ENCODE measurements around the gene HRH2.

Gene HRH2

GRCh38 chr5:175734016-175734415 lies 76.1 kb downstream of the HRH2 start:
- Histone ChIP-seq H2BK120ac (ENCODE audit: low read depth, low read length) (no peak overlapping the region), H3K4me1 (ENCODE audit: control insufficient read depth in 2 of 2, insufficient read depth in 1 of 2, low read depth in 1 of 2, low read length in 2 of 2) (peaks cover 0 to 8% of the 10 kb centered on the region in 2 donors), H3K23ac (ENCODE audit: low read depth, low read length, poor library complexity) (no peak overlapping the region), H4K8ac (ENCODE audit: low read depth, low read length) (no peak overlapping the region), H2BK12ac (ENCODE audit: low read length) (no peak overlapping the region), H3K27me3 (ENCODE audit: control insufficient read depth in 3 of 3, insufficient read depth in 3 of 3, low read depth in 1 of 3, low read length in 3 of 3) (no peaks in the 10 kb centered on the region), H3K14ac (ENCODE audit: low read length) (peak overlapping the region; percentile 60), H3K36me3 (replicated peaks in 1 of 2; ENCODE audit: control insufficient read depth in 2 of 2, insufficient read depth in 2 of 2, low read length in 2 of 2) (no peaks in the 10 kb centered on the region), H3K9ac (ENCODE audit: low read depth, low read length, poor library complexity) (no peak overlapping the region), H3K18ac (ENCODE audit: low read length) (no peak overlapping the region), H2BK5ac (ENCODE audit: low read length) (no peak overlapping the region), H3K4me3 (ENCODE audit: low read length in 2 of 2) (no peak overlapping the region), H2BK15ac (ENCODE audit: low read length) (no peak overlapping the region), H3K4me2 (ENCODE audit: insufficient read depth, low read length, poor library complexity, severe bottlenecking) (no peak overlapping the region), H2AFZ (ENCODE audit: low read length) (no peak overlapping the region), H4K91ac (ENCODE audit: low read depth, low read length, poor library complexity) (no peak overlapping the region), H3K4ac (ENCODE audit: low read length) (peak overlapping the region; percentile 56), H2AK5ac (ENCODE audit: low read depth, low read length) (no peak overlapping the region), H3K79me1 (ENCODE audit: low read depth, low read length) (no peaks in the 10 kb centered on the region), H3K27ac (replicated peaks; ENCODE audit: low read length) (no peak overlapping the region), H3K9me3 (replicated peaks in 1 of 2; ENCODE audit: control insufficient read depth in 2 of 2, insufficient read depth in 1 of 2, low read depth in 1 of 2, low read length in 2 of 2) (no peaks in the 10 kb centered on the region)
- DNase-seq (ENCODE audit: low spot score): no peak
- WGBS, 2 donors (ENCODE audit: extremely low coverage in 2 of 2, insufficient read length in 2 of 2, insufficient replicate concordance in 1 of 2): no CpG with 5 or more reads among the region's 14 CpGs

- no peak overlapping the region for H3K4ac ChIP-seq (ENCODE audit: low read length)
- no peak overlapping the region for H4K91ac ChIP-seq (ENCODE audit: low read depth, low read length, poor library complexity)
- no peak overlapping the region for H3K4me3 ChIP-seq (ENCODE audit: low read length in 2 of 2)
- H2BK120ac ChIP-seq (ENCODE audit: low read depth, low read length): no peak overlapping the region
- no peak overlapping the region for H2AFZ ChIP-seq (ENCODE audit: low read length)
- WGBS, 2 donors (ENCODE audit: extremely low coverage in 2 of 2, insufficient read length in 2 of 2, insufficient replicate concordance in 1 of 2): no CpG with 5 or more reads among the region's 10 CpGs
- H2AK5ac ChIP-seq (ENCODE audit: low read depth, low read length): no peak overlapping the region
- H3K9me3 ChIP-seq (replicated peaks in 1 of 2; ENCODE audit: control insufficient read depth in 2 of 2, insufficient read depth in 1 of 2, low read depth in 1 of 2, low read length in 2 of 2): no peaks in the 10 kb centered on the region
- no peak overlapping the region for H3K4me2 ChIP-seq (ENCODE audit: insufficient read depth, low read length, poor library complexity, severe bottlenecking)
- H3K14ac ChIP-seq (ENCODE audit: low read length): no peak overlapping the region
- H3K23ac ChIP-seq (ENCODE audit: low read depth, low read length, poor library complexity): no peak overlapping the region
- H4K8ac ChIP-seq (ENCODE audit: low read depth, low read length): no peak overlapping the region
- H2BK5ac ChIP-seq (ENCODE audit: low read length): no peak overlapping the region
- H2BK15ac ChIP-seq (ENCODE audit: low read length): no peak overlapping the region
- no peak overlapping the region for H3K27ac ChIP-seq (replicated peaks; ENCODE audit: low read length)
- peaks cover 0 to 5% of the 10 kb centered on the region in 2 donors for H3K4me1 ChIP-seq (ENCODE audit: control insufficient read depth in 2 of 2, insufficient read depth in 1 of 2, low read depth in 1 of 2, low read length in 2 of 2)
- no peak overlapping the region for H3K18ac ChIP-seq (ENCODE audit: low read length)
- no peak for DNase-seq (ENCODE audit: low spot score)
- H3K9ac ChIP-seq (ENCODE audit: low read depth, low read length, poor library complexity): no peak overlapping the region
- H3K36me3 ChIP-seq (replicated peaks in 1 of 2; ENCODE audit: control insufficient read depth in 2 of 2, insufficient read depth in 2 of 2, low read length in 2 of 2): no peaks in the 10 kb centered on the region
- H3K79me1 ChIP-seq (ENCODE audit: low read depth, low read length): no peaks in the 10 kb centered on the region
- H3K27me3 ChIP-seq (ENCODE audit: control insufficient read depth in 3 of 3, insufficient read depth in 3 of 3, low read depth in 1 of 3, low read length in 3 of 3): no peaks in the 10 kb centered on the region
- H2BK12ac ChIP-seq (ENCODE audit: low read length): no peak overlapping the region
Observed at GRCh38 chr5:175734501-175734900, 76.6 kb downstream of the HRH2 start.

GRCh38 chr5:175735701-175736100 lies 77.8 kb downstream of the HRH2 start:
- no peak overlapping the region for H4K91ac ChIP-seq (ENCODE audit: low read depth, low read length, poor library complexity)
- no peak for DNase-seq (ENCODE audit: low spot score)
- H3K4me2 ChIP-seq (ENCODE audit: insufficient read depth, low read length, poor library complexity, severe bottlenecking): no peak overlapping the region

DNA sequence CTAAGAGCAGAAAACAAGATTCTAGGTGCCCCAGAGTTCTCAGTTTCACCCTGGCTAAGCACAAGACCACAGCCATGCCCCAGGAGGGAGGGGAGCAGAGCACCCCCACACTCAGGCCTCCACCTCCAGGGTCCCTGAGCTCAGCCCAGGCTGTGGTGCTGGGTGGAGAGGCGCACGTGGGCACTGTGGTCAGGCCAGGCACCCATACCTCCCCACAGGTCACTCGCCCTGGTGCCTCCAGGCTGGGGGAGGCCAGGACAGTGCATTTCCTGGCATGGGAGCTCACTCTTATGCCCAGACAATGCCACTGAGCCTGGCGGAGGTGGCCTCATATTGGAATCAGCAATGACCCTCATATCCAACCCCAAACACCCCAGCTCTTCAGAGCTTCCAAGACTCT lies 78.8 kb downstream of the HRH2 start:
- Histone ChIP-seq H3K4me2 (ENCODE audit: insufficient read depth, low read length, poor library complexity, severe bottlenecking) (no peak overlapping the region), H2BK12ac (ENCODE audit: low read length) (no peak overlapping the region), H3K79me1 (ENCODE audit: low read depth, low read length) (no peaks in the 10 kb centered on the region), H3K14ac (ENCODE audit: low read length) (peak overlapping the region; percentile 15), H3K27ac (replicated peaks; ENCODE audit: low read length) (no peak overlapping the region), H4K91ac (ENCODE audit: low read depth, low read length, poor library complexity) (no peak overlapping the region), H3K4me1 (ENCODE audit: control insufficient read depth in 2 of 2, insufficient read depth in 1 of 2, low read depth in 1 of 2, low read length in 2 of 2) (no peaks in the 10 kb centered on the region), H3K9ac (ENCODE audit: low read depth, low read length, poor library complexity) (no peak overlapping the region), H3K27me3 (ENCODE audit: control insufficient read depth in 3 of 3, insufficient read depth in 3 of 3, low read depth in 1 of 3, low read length in 3 of 3) (no peaks in the 10 kb centered on the region), H2BK120ac (ENCODE audit: low read depth, low read length) (no peak overlapping the region), H3K23ac (ENCODE audit: low read depth, low read length, poor library complexity) (peak overlapping the region; percentile 96), H2BK15ac (ENCODE audit: low read length) (no peak overlapping the region), H3K4ac (ENCODE audit: low read length) (no peak overlapping the region), H4K8ac (ENCODE audit: low read depth, low read length) (no peak overlapping the region), H3K36me3 (replicated peaks in 1 of 2; ENCODE audit: control insufficient read depth in 2 of 2, insufficient read depth in 2 of 2, low read length in 2 of 2) (no peaks in the 10 kb centered on the region), H2AK5ac (ENCODE audit: low read depth, low read length) (peak overlapping the region; percentile 49), H2BK5ac (ENCODE audit: low read length) (no peak overlapping the region), H3K9me3 (replicated peaks in 1 of 2; ENCODE audit: control insufficient read depth in 2 of 2, insufficient read depth in 1 of 2, low read depth in 1 of 2, low read length in 2 of 2) (no peaks in the 10 kb centered on the region), H2AFZ (ENCODE audit: low read length) (no peak overlapping the region), H3K4me3 (ENCODE audit: low read length in 2 of 2) (no peak overlapping the region), H3K18ac (ENCODE audit: low read length) (peak overlapping the region; percentile 33)
- no peak for DNase-seq (ENCODE audit: low spot score)
- WGBS, 2 donors (ENCODE audit: extremely low coverage in 2 of 2, insufficient read length in 2 of 2, insufficient replicate concordance in 1 of 2): no CpG with 5 or more reads among the region's 4 CpGs

More at GRCh38 chr5:175735701-175736100, 77.8 kb downstream of the HRH2 start:
- no peak overlapping the region for H2AK5ac ChIP-seq (ENCODE audit: low read depth, low read length)
- H2BK12ac ChIP-seq (ENCODE audit: low read length): no peak overlapping the region
- no peak overlapping the region for H3K27ac ChIP-seq (replicated peaks; ENCODE audit: low read length)
- H3K9ac ChIP-seq (ENCODE audit: low read depth, low read length, poor library complexity): no peak overlapping the region
- no peak overlapping the region for H3K23ac ChIP-seq (ENCODE audit: low read depth, low read length, poor library complexity)
- H3K4ac ChIP-seq (ENCODE audit: low read length): no peak overlapping the region
- peak overlapping the region; percentile 77 for H3K14ac ChIP-seq (ENCODE audit: low read length)
- no peaks in the 10 kb centered on the region for H3K27me3 ChIP-seq (ENCODE audit: control insufficient read depth in 3 of 3, insufficient read depth in 3 of 3, low read depth in 1 of 3, low read length in 3 of 3)
- no peaks in the 10 kb centered on the region for H3K9me3 ChIP-seq (replicated peaks in 1 of 2; ENCODE audit: control insufficient read depth in 2 of 2, insufficient read depth in 1 of 2, low read depth in 1 of 2, low read length in 2 of 2)
- H3K4me3 ChIP-seq (ENCODE audit: low read length in 2 of 2): no peak overlapping the region
- H2BK15ac ChIP-seq (ENCODE audit: low read length): no peak overlapping the region
- peak overlapping the region; percentile 51 for H3K18ac ChIP-seq (ENCODE audit: low read length)
- no CpG with 5 or more reads among the region's 11 CpGs for WGBS, 2 donors (ENCODE audit: extremely low coverage in 2 of 2, insufficient read length in 2 of 2, insufficient replicate concordance in 1 of 2)
- peaks cover 0 to 2% of the 10 kb centered on the region in 2 donors for H3K4me1 ChIP-seq (ENCODE audit: control insufficient read depth in 2 of 2, insufficient read depth in 1 of 2, low read depth in 1 of 2, low read length in 2 of 2)
- no peak overlapping the region for H2BK120ac ChIP-seq (ENCODE audit: low read depth, low read length)
- no peaks in the 10 kb centered on the region for H3K36me3 ChIP-seq (replicated peaks in 1 of 2; ENCODE audit: control insufficient read depth in 2 of 2, insufficient read depth in 2 of 2, low read length in 2 of 2)
- no peaks in the 10 kb centered on the region for H3K79me1 ChIP-seq (ENCODE audit: low read depth, low read length)
- H4K8ac ChIP-seq (ENCODE audit: low read depth, low read length): no peak overlapping the region
- H2AFZ ChIP-seq (ENCODE audit: low read length): no peak overlapping the region
- H2BK5ac ChIP-seq (ENCODE audit: low read length): no peak overlapping the region
